Gastroesophageal sphincter (tissue), 3 donors: ENCODE measurements around the gene TBRG4.

ENCODE experiments used
- EP300 ChIP-seq: sonication (generic); formaldehyde crosslinking; IDR thresholded peaks from one replicate; pipeline ENCODE4 v1.6.1; 2017; ENCODE audit warnings: antibody characterized with exemption, mild to moderate bottlenecking
- POLR2A ChIP-seq, 2 donors: fragments of 450-650 bp; IDR thresholded peaks; one replicate each; pipeline ENCODE4 v1.6.1; 2017; ENCODE audit warnings: antibody characterized with exemption in 2 of 2, mild to moderate bottlenecking in 2 of 2, moderate library complexity in 1 of 2
- POLR2AphosphoS5 ChIP-seq: sonication (generic); formaldehyde crosslinking; IDR thresholded peaks from one replicate; pipeline ENCODE4 v1.6.1; 2017; ENCODE audit warnings: antibody characterized with exemption
- TF ChIP-seq, protein P1 (sequence below), 4 experiments: fragments of 200-600 bp in 2 of 4; fragments of 450-650 bp in 2 of 4; sonication (generic) in 1 of 4; IDR thresholded peaks; one replicate each; pipeline ENCODE4 v1.5.1; 2017 to 2019; ENCODE audit warnings: antibody characterized with exemption in 4 of 4, mild to moderate bottlenecking in 2 of 4, moderate library complexity in 2 of 4

GRCh38 chr7:45111298-45112223 lies at the start of gene TBRG4:
- peak; percentile 90 to 92 for TF ChIP-seq POLR2A (IDR thresholded peaks at IDR 0.05)
- peak; percentile 98 for TF ChIP-seq POLR2AphosphoS5
- TF ChIP-seq, protein P1, sequence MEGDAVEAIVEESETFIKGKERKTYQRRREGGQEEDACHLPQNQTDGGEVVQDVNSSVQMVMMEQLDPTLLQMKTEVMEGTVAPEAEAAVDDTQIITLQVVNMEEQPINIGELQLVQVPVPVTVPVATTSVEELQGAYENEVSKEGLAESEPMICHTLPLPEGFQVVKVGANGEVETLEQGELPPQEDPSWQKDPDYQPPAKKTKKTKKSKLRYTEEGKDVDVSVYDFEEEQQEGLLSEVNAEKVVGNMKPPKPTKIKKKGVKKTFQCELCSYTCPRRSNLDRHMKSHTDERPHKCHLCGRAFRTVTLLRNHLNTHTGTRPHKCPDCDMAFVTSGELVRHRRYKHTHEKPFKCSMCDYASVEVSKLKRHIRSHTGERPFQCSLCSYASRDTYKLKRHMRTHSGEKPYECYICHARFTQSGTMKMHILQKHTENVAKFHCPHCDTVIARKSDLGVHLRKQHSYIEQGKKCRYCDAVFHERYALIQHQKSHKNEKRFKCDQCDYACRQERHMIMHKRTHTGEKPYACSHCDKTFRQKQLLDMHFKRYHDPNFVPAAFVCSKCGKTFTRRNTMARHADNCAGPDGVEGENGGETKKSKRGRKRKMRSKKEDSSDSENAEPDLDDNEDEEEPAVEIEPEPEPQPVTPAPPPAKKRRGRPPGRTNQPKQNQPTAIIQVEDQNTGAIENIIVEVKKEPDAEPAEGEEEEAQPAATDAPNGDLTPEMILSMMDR (IDR thresholded peaks at IDR 0.05) = peak in 2 of 4 experiments; percentile 37 to 57
- TF ChIP-seq EP300 = no peak
